SK-N-MC (cell line): ENCODE measurements around the gene MRPL55.

Source experiments
- DNase-seq: peaks from one replicate; pipeline ENCODE4 v3.0.0-alpha.2; 2011; ENCODE audit warnings: low read depth, low spot score
- H3K27ac ChIP-seq: fragments of 200-600 bp; sonication (generic); 2 replicates; pipeline ENCODE4 v1.5.1; 2016; ENCODE audit warnings: mixed run types
- H3K36me3 ChIP-seq: fragments of 200-600 bp; sonication (generic); 2 replicates; pipeline ENCODE4 v1.6.1; 2017; ENCODE audit warnings: antibody characterized with exemption, low read length, mixed read lengths; ENCODE audit not compliant: insufficient read depth
- H3K4me3 ChIP-seq: fragments of 200-600 bp; sonication (generic); 2 replicates; pipeline ENCODE4 v1.5.1; 2016
- H3K9ac ChIP-seq: fragments of 200-600 bp; sonication (generic); 2 replicates; pipeline ENCODE4 v1.8.0; 2017; ENCODE audit warnings: mixed run types, mixed read lengths; ENCODE audit not compliant: insufficient read length
- H3K9me3 ChIP-seq: fragments of 200-600 bp; sonication (generic); 2 replicates; pipeline ENCODE4 v1.6.1; 2017; ENCODE audit warnings: low read depth, mild to moderate bottlenecking, antibody characterized with exemption, low read length, moderate library complexity, mixed read lengths
- EZH2 ChIP-seq: fragments of 200-600 bp; sonication (generic); IDR thresholded peaks from one replicate; pipeline ENCODE4 v1.6.1; 2017; ENCODE audit warnings: antibody characterized with exemption
- FOXP2 ChIP-seq: optimal IDR thresholded peaks from 2 replicates; pipeline ENCODE3; 2011; ENCODE audit warnings: mild to moderate bottlenecking, moderate library complexity; ENCODE audit not compliant: insufficient read depth; ENCODE audit errors: extremely low read length, control extremely low read depth
- POLR2AphosphoS5 ChIP-seq: IDR thresholded peaks from 2 replicates; pipeline ENCODE4 v1.6.1; 2012; ENCODE audit warnings: mild to moderate bottlenecking, low read depth, low read length, borderline replicate concordance

The MRPL55 gene

DNA sequence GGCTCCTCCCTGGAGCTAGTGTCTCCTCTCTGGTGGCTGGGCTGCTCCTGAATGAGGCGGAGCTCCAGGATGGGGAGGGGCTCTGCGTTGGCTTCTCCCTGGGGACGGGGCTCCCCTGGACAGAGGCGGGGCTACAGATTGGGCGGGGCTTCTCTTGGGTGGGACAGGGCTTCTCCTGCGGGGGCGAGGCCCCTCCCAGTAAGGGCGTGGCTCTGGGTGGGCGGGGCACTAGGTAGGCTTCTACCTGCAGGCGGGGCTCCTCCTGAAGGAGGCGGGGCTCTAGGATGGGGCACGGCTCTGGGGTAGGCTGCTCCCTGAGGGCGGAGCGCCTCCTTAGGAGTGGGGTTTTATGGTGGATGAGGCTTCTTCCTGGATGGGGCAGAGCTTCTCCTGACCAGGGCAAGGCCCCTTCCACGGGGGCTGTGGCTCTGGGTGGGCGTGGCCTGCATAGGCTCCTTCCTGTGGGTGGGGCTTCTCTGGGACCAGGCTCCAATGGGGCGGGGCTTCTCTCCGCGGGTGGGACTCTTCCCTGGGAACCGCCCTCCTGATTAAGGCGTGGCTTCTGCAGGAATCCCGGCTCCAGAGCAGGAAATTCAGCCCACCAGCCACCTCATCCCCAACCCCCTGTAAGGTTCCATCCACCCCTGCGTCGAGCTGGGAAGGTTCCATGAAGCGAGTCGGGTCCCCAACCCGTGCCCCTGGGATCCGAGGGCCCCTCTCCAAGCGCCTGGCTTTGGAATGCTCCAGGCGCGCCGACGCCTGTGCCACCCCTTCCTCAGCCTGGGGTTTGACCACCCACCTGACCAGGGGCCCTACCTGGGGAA lies 49.3 kb downstream of the MRPL55 start:
- peak overlapping the region; percentile 71 for H3K4me3 ChIP-seq
- TF ChIP-seq EZH2 (no peak), FOXP2 (no peak), POLR2AphosphoS5 (no peak)
- H3K27ac ChIP-seq: no peak overlapping the region
- no peaks in the 10 kb centered on the region for H3K36me3 ChIP-seq
- no peak overlapping the region for H3K9ac ChIP-seq
- peak; percentile 5 for DNase-seq
- H3K9me3 ChIP-seq: no peaks in the 10 kb centered on the region

DNA sequence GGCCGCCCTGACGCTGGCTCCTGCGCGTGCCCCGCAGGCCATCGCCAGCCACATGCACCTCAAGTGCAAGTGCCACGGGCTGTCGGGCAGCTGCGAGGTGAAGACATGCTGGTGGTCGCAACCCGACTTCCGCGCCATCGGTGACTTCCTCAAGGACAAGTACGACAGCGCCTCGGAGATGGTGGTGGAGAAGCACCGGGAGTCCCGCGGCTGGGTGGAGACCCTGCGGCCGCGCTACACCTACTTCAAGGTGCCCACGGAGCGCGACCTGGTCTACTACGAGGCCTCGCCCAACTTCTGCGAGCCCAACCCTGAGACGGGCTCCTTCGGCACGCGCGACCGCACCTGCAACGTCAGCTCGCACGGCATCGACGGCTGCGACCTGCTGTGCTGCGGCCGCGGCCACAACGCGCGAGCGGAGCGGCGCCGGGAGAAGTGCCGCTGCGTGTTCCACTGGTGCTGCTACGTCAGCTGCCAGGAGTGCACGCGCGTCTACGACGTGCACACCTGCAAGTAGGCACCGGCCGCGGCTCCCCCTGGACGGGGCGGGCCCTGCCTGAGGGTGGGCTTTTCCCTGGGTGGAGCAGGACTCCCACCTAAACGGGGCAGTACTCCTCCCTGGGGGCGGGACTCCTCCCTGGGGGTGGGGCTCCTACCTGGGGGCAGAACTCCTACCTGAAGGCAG lies 50.0 kb downstream of the MRPL55 start:
- Histone ChIP-seq H3K27ac (no peak overlapping the region), H3K9ac (no peak overlapping the region), H3K9me3 (no peaks in the 10 kb centered on the region), H3K36me3 (no peaks in the 10 kb centered on the region), H3K4me3 (peak overlapping the region; percentile 71)
- no peak for DNase-seq
- no peak for TF ChIP-seq EZH2
- TF ChIP-seq POLR2AphosphoS5: no peak
- no peak for TF ChIP-seq FOXP2

DNA sequence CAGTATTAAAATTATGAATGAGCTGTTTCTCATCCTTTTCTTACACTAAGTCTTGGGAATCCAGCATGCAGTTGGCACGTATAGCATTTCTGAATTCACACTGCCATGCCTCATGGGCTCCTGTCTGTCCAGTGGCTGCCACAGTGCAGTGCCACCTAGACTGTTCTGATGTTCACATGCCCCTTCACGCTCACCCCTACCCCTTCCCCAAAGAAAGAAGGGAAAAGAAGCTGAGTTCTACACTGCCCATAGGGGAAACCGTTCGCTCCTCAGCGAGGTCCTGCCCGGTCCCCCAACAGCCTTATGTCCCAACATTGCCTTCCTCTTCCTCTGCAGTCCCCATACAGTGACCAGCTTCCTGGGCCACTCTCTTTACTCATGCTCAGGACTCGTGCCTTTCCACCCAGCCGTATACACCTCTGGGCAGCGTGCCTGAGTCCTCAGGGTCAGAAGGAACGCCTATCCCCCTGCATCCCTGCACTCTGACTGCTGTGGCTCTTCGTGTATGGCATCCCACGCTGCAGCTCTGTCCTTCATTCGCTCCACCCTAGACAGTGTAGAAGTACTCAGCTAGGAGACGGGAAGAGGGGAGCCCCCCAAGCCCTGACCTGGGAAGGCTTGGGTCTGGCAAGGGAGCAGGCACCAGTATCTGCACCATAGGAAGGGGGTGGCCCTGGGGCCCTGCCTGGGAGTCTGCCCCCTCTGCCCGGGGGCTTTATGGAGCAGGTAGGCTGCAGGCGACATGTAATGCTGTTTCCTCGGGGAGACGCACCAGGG lies 50.7 kb downstream of the MRPL55 start:
- H3K36me3 ChIP-seq: no peaks in the 10 kb centered on the region
- H3K27ac ChIP-seq: no peak overlapping the region
- TF ChIP-seq POLR2AphosphoS5 (no peak), EZH2 (no peak), FOXP2 (no peak)
- no peaks in the 10 kb centered on the region for H3K9me3 ChIP-seq
- DNase-seq: no peak
- no peak overlapping the region for H3K9ac ChIP-seq
- H3K4me3 ChIP-seq: no peak overlapping the region
